Heart right ventricle (tissue), 16 donors: ENCODE data around the gene UBE3B. TPM values are rescaled to one million over a fixed set of nuclear protein-coding genes. Genes with fewer than 3 reads are reported as not detected.

Experiments
- ATAC-seq, 8 donors: fragments of 200-7000 bp; cut with Tn5 transposase; one replicate each; pipeline ENCODE4 v1.9.1; 2020; ENCODE audit warnings: mild to moderate bottlenecking in 8 of 8, moderate library complexity in 8 of 8, moderate number of reproducible peaks in 1 of 8
- DNase-seq, 2 donors: peaks; one replicate each; pipeline ENCODE4 v3.0.0-alpha.2; 2020
- H3K27ac ChIP-seq, 10 donors: fragments of 200-600 bp; sonication (generic) in 2 of 10; one replicate each; pipeline versions ENCODE4 v1.5.0 to v1.8.0; 2020 to 2022; ENCODE audit warnings: mild to moderate bottlenecking in 3 of 10
- H3K27me3 ChIP-seq, 7 donors: fragments of 200-600 bp; one replicate each; pipeline ENCODE4 v1.8.0; 2021 to 2022; ENCODE audit warnings: mild to moderate bottlenecking in 2 of 7
- H3K36me3 ChIP-seq, 9 donors: fragments of 200-600 bp; sonication (generic) in 1 of 9; one replicate each; pipeline versions ENCODE4 v1.5.0 to v1.8.0; 2020 to 2022; ENCODE audit warnings: mild to moderate bottlenecking in 2 of 9
- H3K4me1 ChIP-seq, 9 donors: fragments of 200-600 bp; sonication (generic) in 1 of 9; one replicate each; pipeline versions ENCODE4 v1.5.0 to v1.8.0; 2020 to 2022; ENCODE audit warnings: mild to moderate bottlenecking in 4 of 9
- H3K4me3 ChIP-seq, 10 donors: fragments of 200-600 bp; sonication (generic) in 2 of 10; one replicate each; pipeline versions ENCODE4 v1.5.0 to v1.8.0; 2020 to 2022; ENCODE audit warnings: mild to moderate bottlenecking in 7 of 10, moderate library complexity in 2 of 10
- H3K9me3 ChIP-seq, 11 donors: fragments of 200-600 bp in 10 of 11; sonication (generic) in 2 of 11; one replicate each; pipeline versions ENCODE4 v1.5.0 to v1.8.0; 2013 to 2022; ENCODE audit warnings: mild to moderate bottlenecking in 2 of 11, control low read depth in 1 of 11, moderate library complexity in 1 of 11
- WGBS, 2 donors: extraction: QIAGEN DNeasy Blood & Tissue Kit; methylation state at CpG; one replicate each; pipeline ENCODE4 v1.1.7; 2013; ENCODE audit warnings: inconsistent platforms in 1 of 2; 5-methylcytosine and 5-hydroxymethylcytosine counted together
- intact Hi-C, 10 donors: fragments of 100-400 bp; cut with DNase I; formaldehyde crosslinking; loops; one replicate each; pipeline versions ENCODE4 v1.11.1 to v1.14.2; 2022
- polyA plus RNA-seq, 2 donors: library from polyadenylated mRNA; stranded (reverse); fragments of 200-250 nt; gene quantifications; one replicate each; pipeline ENCODE4 v1.2.3, GENCODE V29; 2013
- total RNA-seq, 10 donors: library from RNA; stranded (reverse); fragmentation: NEBNext Ultra II Directional in 3 of 10; extraction: Animal tissue kit (Norgen Biotek cat#: 25700) in 3 of 10; gene quantifications; one replicate each; pipeline versions ENCODE4 v1.2.1 to v1.2.4, GENCODE V29; 2021 to 2023
- TF ChIP-seq, protein P1 (sequence below), 9 donors: fragments of 200-600 bp; sonication (generic) in 2 of 9; IDR thresholded peaks; one replicate each; pipeline versions ENCODE4 v1.5.0 to v1.8.0; 2021 to 2022; ENCODE audit warnings: antibody characterized with exemption in 9 of 9, mild to moderate bottlenecking in 5 of 9, moderate library complexity in 1 of 9
- donor health status: Arrhythmogenic right ventricular cardiomyopathy.
- donor health status: ischemic (EF 13 %, LVEDD 7.1; RV severe dilation, severe dysfunction).
- donor health status: healthy with polysubstance abuse.
- donor health status: DM: no; HTN: yes; CAD: no.
- donor health status: DM: no; HTN: no; CAD: no.
- donor health status: ischemic (EF 25% LVEDD 6.9; RV normal size, moderate dysfunction).
- donor health status: ischemic (EF 25% LVEDD 5.7; RV mildly dilated, moderate dysfunction).
- donor health status: healthy.
- donor health status: DM: yes; HTN: yes; CAD: no.
- donor health status: Ischemic cardiomyopathy.
- donor health status: ischemic (EF 35%, LVEDD 5.7; RV mildly dilated, moderate dysfunction).
- donor health status: nonischemic (EF 11% LVEDD 7.7; RV severe dilation, severe dysfunction).
- donor health status: DM: yes; HTN: yes; CAD: no.
- donor health status: PGD.
- donor health status: ischemic (EF 29% LVEDD 5.4; RV normal size, mild dysfunction).
- donor health status: nonischemic (EF 23%, LVEDD 6.1; RV moderate dilation, normal function).

The UBE3B gene
- total and polyA plus RNA-seq, 12 donors = 13.7 to 58.8 (median 55.5) TPM

DNA sequence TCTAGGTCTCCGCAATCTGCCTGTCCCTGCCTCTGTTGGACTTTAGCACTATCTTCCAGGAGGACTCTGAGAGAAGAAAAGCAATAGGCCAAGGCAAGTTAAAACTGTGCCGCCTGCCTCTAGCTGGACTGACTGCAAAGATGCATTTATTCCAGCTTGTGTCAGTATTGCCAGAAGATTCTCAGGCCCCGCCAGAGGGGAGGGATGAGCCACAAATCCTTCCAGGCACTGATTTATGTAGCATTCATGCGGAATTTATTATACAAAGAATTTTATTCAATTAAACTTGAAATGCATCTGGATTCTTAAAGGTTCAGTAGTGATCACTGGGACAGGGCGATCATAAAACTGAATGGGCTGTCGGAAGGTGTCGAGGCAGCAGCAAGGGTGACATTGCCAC lies 76.0 kb downstream of the UBE3B start:
- no peak overlapping the region for H3K27ac ChIP-seq
- TF ChIP-seq, protein P1, sequence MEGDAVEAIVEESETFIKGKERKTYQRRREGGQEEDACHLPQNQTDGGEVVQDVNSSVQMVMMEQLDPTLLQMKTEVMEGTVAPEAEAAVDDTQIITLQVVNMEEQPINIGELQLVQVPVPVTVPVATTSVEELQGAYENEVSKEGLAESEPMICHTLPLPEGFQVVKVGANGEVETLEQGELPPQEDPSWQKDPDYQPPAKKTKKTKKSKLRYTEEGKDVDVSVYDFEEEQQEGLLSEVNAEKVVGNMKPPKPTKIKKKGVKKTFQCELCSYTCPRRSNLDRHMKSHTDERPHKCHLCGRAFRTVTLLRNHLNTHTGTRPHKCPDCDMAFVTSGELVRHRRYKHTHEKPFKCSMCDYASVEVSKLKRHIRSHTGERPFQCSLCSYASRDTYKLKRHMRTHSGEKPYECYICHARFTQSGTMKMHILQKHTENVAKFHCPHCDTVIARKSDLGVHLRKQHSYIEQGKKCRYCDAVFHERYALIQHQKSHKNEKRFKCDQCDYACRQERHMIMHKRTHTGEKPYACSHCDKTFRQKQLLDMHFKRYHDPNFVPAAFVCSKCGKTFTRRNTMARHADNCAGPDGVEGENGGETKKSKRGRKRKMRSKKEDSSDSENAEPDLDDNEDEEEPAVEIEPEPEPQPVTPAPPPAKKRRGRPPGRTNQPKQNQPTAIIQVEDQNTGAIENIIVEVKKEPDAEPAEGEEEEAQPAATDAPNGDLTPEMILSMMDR (IDR thresholded peaks at IDR 0.05) = no peak
- intact Hi-C loops = no loop called here
- no peak overlapping the region for H3K4me3 ChIP-seq
- peaks cover 0 to 27% (median 0%) of the 10 kb centered on the region in 9 donors for H3K36me3 ChIP-seq
- no peaks in the 10 kb centered on the region for H3K9me3 ChIP-seq
- peaks cover 0 to 36% (median 5%) of the 10 kb centered on the region in 7 donors for H3K27me3 ChIP-seq
- ATAC-seq (no peak), DNase-seq (no peak)
- WGBS, 2 donors = 86 to 92% methylated on average over 7 of the region's 7 CpGs
- no peaks in the 10 kb centered on the region for H3K4me1 ChIP-seq

DNA sequence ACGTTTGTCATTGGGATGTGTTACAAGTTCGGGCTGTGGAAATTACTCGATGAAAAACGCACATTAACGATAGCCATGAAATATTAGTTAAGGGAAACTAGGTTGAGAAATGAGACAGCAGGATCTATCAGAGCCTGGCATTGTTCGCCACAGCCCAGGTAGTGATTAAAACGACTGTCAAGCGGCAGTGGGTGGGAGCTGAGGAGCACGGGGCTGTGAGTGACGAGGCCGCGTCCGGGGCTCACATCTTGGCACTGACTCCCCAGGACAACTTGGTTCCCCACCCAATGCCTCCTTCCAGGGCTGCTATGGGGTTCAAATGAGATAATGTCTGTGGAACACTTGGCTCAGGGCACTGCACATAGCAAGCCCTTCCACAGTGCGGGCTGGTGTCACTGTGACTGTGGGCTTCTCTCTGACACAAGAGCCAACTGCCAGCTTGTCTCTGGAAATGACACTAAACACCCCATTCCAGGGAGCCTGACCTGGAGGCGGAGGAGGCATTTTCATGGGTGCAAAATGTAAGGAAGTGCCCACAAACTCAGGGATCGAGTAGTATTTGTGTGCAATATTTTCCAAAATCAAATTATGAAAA lies 76.6 kb downstream of the UBE3B start:
- no peak overlapping the region for H3K27ac ChIP-seq
- no peaks in the 10 kb centered on the region for H3K4me1 ChIP-seq
- TF ChIP-seq, protein P1 (IDR thresholded peaks at IDR 0.05) = no peak
- H3K9me3 ChIP-seq = no peaks in the 10 kb centered on the region
- DNase-seq = no peak
- peaks cover 0 to 32% (median 0%) of the 10 kb centered on the region in 9 donors for H3K36me3 ChIP-seq
- H3K4me3 ChIP-seq = no peak overlapping the region
- H3K27me3 ChIP-seq = peaks cover 0 to 31% (median 5%) of the 10 kb centered on the region in 7 donors
- no peak for ATAC-seq
- WGBS, 2 donors = 66% methylated on average over 16 of the region's 16 CpGs
- intact Hi-C loops = no loop called here

DNA sequence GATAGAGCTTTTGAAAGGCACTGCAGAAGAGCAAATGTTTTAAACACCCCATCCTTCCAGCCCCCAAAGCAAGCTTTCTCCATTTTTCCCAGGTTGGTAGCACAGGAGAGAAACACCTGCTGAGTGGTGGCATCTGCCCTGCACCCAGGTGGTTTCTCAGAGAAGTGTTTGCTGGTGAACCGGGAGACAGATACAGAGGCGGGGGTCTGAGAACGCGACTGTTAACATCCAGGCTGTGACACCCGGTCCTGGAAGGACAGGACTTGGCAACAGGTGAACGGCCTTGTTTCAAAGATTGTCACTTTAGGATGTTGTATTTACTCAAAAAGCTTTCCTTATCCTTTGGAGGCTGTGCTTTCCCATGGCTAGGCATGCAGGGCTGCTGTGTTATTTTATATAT lies 77.3 kb downstream of the UBE3B start:
- WGBS, 2 donors = 70 to 78% methylated on average over 6 of the region's 6 CpGs

DNA sequence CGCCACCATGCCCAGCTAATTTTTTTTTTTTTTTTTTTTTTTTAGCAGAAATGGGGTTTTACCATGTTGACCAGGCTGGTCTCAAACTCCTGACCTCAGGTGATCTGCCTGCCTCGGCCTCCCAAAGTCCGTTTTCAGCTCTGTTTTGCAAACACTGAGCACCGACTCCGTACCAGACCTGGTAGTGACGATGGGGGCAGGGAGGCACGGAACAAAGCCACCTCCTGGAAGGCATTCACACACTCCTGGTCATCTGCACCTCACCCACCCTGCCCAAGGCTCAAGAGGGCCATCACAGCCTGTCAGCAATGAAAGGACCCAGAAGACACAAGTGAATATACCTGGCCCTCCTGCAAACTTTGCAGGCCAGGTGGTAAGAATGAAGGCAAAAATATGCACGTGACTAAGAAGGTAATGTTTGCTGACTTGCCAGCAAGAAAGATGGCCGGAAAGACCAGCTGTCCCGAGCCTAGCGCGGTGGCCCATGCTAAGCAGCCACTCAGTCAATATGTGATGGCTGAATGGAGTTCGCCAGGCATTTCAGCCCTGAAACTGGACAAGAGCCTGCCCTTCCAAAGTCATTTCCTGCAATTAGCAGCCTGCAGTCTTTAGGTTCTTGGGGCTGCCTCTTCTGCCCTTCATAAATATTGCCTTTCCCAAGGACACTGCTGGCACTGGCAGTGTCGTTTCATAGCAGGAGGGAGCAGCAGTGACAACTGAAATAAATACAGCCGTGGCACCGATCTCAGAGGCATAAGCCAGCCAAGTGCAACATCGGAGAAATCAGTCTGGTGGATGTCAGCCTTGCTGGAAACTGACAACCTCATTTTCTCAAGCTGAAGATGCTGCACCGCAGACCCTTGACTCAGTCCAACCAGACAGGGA lies 78.2 kb downstream of the UBE3B start:
- Histone ChIP-seq H3K4me3 (no peak overlapping the region), H3K27me3 (peaks cover 0 to 18% (median 0%) of the 10 kb centered on the region in 7 donors), H3K36me3 (peaks cover 0 to 48% (median 3%) of the 10 kb centered on the region in 9 donors), H3K27ac (no peak overlapping the region), H3K4me1 (no peaks in the 10 kb centered on the region), H3K9me3 (no peaks in the 10 kb centered on the region)
- no peak for DNase-seq
- ATAC-seq = no peak
- intact Hi-C loops = no loop called here
- TF ChIP-seq, protein P1 (IDR thresholded peaks at IDR 0.05) = no peak
- 82 to 84% methylated on average over 18 of the region's 18 CpGs for WGBS, 2 donors

More for the DNA sequence above, 77.3 kb downstream of the UBE3B start:
- intact Hi-C loops = no loop called here
- Histone ChIP-seq H3K4me3 (no peak overlapping the region), H3K36me3 (peaks cover 0 to 39% (median 3%) of the 10 kb centered on the region in 9 donors), H3K27ac (no peak overlapping the region), H3K4me1 (no peaks in the 10 kb centered on the region), H3K27me3 (peaks cover 0 to 26% (median 5%) of the 10 kb centered on the region in 7 donors), H3K9me3 (no peaks in the 10 kb centered on the region)
- no peak for ATAC-seq
- no peak for DNase-seq
- TF ChIP-seq, protein P1 (IDR thresholded peaks at IDR 0.05) = no peak
